Activated CD4-positive, alpha-beta memory T cell treated with anti-CD3 and anti-CD28 coated beads, Interleukin-2, amount 10 ng/mL, durations not matched to agents 7 days and 5 days (primary cell): ENCODE results near the gene TMEM11. TPM values are rescaled to one million over a fixed set of nuclear protein-coding genes. Genes with fewer than 3 reads are reported as not detected.
A peak's percentile ranks its signal among the peaks of the same experiment; 100 is the strongest.

ENCODE experiments used
- CTCF ChIA-PET: fragments of 350-600 bp; sonication (Branson Sonifier 250); formaldehyde crosslinking; loops from one replicate; lab custom pipeline; 2021; ENCODE audit warnings: antibody characterized with exemption, inconsistent platforms; lab: Charles Lee
- POLR2A ChIA-PET: fragments of 350-600 bp; sonication (Branson Sonifier 250); formaldehyde crosslinking; loops from one replicate; lab custom pipeline; 2021; ENCODE audit warnings: antibody characterized with exemption; lab: Charles Lee
- DNase-seq: peaks from one replicate; pipeline ENCODE4 v3.0.0-alpha.2; 2020
- H3K27ac Mint-ChIP-seq: one replicate; pipeline ENCODE4 v1.8.0; 2021; ENCODE audit warnings: mild to moderate bottlenecking, mixed read lengths
- H3K27me3 Mint-ChIP-seq: one replicate; pipeline ENCODE4 v1.8.0; 2021; ENCODE audit warnings: mixed read lengths
- H3K36me3 Mint-ChIP-seq: one replicate; pipeline ENCODE4 v1.8.0; 2021; ENCODE audit warnings: low read depth, mixed read lengths
- H3K4me1 Mint-ChIP-seq: one replicate; pipeline ENCODE4 v1.8.0; 2021; ENCODE audit warnings: mixed read lengths
- H3K4me3 Mint-ChIP-seq: one replicate; pipeline ENCODE4 v1.8.0; 2021; ENCODE audit warnings: mild to moderate bottlenecking, mixed read lengths
- H3K9me3 Mint-ChIP-seq: one replicate; pipeline ENCODE4 v1.8.0; 2021; ENCODE audit warnings: mixed read lengths
- total RNA-seq, 2 experiments: library from RNA; stranded (reverse); gene quantifications; one replicate each; pipeline ENCODE4 v1.2.3, GENCODE V29; 2021

Gene TMEM11, protein sequence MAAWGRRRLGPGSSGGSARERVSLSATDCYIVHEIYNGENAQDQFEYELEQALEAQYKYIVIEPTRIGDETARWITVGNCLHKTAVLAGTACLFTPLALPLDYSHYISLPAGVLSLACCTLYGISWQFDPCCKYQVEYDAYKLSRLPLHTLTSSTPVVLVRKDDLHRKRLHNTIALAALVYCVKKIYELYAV
- 10 to 100 TPM; 23.2 to 23.3 TPM for total RNA-seq

DNA sequence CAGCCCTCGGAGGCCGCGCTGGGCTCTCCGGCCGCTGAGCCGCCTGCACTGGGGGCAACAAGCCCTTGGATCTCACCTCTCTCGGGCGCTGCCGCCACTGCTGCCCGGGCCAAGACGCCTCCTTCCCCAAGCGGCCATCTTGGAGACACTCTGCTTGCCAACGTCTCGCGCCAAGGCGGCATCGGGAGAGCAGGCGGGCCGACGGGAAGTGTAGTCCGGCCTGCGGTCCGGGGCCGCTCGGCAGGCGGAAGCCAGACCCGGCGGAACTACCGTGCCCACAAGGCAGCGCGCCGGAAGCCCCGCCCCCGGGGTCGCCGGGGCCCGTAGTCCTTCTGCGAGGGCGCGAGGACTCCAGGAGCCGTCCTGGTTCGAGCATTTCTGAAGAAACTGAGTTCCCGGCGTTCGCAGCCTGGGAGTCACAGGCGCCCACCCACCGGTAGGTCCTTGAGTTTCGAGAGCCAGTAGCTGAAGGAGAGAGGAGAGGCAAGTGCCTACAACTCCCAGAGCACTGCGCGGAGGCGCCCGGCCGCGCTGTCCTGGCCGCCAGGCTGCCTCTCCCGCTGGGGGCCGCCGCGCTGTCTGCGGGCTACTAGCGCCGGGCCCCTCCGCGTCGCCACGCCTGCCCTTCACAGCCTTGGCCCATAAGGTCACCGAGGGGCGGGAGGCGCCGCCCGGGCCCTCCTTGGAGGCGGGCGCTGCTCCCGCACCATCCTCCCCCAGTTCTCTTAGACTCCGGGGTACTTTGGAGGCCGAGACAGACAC lies at the start of gene TMEM11:
Gene TMEM11 (minus strand): TSS at position 147 of the 762 bp plus-strand sequence. CDS start 9 bp downstream, at position 138.
- ChIA-PET CTCF (interaction anchor here (0.6 to 2.8 kb wide), 7 partner anchors 65 to 171 kb away, joined by 3 to 10 read pairs (median 3); partner anchors contain the start of gene USP22), POLR2A (interaction anchor here (0.9 to 3.0 kb wide), 13 partner anchors 13 to 180 kb away, joined by 3 to 16 read pairs (median 6); partner anchors contain the start of genes DHRS7B, NATD1 and USP22)
- Mint-ChIP-seq H3K4me3 (peak within 1 kb of the TSS; percentile 86), H3K36me3 (peaks cover 15% of the 10 kb centered on the region), H3K27ac (peak within 1 kb of the TSS; percentile 81), H3K9me3 (no peaks in the 10 kb centered on the region), H3K27me3 (no peaks in the 10 kb centered on the region), H3K4me1 (peaks cover 66% of the 10 kb centered on the region)
- peak; percentile 96 for DNase-seq

DNA sequence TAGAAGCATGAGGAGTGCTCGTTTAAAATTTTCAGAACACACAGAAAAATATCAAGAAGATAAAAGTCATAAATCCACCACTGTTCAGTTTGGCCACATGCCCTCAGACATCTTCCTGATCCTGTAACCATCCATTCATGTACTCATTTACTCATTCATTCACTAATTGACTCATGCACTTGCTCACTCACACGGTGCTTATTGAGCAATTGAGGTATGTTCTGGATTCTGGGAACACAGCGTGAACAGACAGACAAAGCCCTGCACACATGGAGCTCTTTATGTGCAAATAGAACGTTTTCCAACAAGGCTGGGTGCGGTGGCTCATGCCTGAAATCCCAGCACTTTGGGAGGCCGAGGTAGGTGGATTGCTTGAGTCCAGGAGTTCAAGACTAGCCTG lies 49.4 kb upstream of the TMEM11 start:
- no peak overlapping the region for H3K27ac Mint-ChIP-seq
- ChIA-PET POLR2A (interaction anchor here (1.0 kb wide), 1 partner anchor 9 kb away, joined by 3 read pairs; no protein-coding TSS in a partner anchor), CTCF (no interaction called here)
- DNase-seq: no peak
- H3K4me1 Mint-ChIP-seq: peaks cover 22% of the 10 kb centered on the region
- H3K9me3 Mint-ChIP-seq: no peaks in the 10 kb centered on the region
- H3K4me3 Mint-ChIP-seq: no peak overlapping the region
- H3K27me3 Mint-ChIP-seq: no peaks in the 10 kb centered on the region
- no peaks in the 10 kb centered on the region for H3K36me3 Mint-ChIP-seq

DNA sequence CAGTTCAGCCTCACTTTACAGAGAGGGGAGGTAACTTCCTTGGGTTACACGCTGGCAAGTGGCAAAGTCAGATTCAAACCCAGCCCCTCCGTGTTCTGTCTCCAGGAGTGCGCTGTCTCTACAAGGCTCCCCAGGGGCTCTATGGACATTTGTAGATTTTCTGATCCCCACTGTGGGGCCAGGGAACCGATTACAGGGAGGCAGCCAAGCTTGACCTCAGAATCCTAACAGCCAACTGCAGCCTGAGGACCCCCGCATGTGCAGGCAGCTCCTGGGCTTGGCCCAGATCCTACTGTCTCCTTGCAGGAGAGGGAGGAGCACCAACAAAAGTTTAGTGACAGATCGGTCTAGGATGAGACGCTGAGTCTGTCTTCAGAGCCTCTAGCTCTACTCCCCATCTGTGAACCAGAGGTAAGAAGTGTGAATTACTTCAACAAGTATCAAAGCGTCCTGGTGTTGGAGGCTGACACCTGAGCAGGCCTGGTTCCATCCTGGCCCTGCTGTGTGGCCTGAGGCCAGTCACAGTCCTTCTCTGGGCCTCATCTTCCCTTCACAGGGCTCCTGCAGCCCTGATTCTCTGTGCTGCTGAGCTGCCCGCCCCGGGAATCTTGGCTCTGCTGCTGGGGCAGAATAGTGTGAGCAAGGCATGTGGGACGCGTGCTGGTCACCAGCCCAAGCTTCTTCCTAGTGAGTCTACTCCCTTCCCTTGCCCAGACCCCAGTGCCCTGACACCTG lies 48.5 kb upstream of the TMEM11 start:
- POLR2A ChIA-PET: interaction anchor here (1.0 kb wide), 1 partner anchor 8 kb away, joined by 3 read pairs; no protein-coding TSS in a partner anchor

DNA sequence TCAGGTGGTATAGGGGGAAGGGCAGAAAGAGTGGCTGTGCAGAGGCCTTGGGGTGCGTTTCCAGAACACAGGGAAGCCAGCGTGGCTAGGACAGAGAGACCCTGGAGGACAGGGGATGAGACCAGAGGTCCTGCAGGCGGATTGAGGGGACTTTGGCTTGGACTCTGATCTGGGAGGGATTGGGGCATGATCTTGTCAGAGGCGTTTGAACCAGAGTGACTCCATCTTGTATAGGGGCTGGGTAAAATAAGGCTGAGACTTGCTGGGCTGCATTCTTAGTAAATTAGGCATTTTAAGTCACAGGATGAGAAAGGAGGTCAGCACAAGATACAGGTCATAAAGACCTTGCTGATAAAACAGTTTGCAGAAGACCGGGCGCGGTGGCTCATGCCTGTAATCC lies 44.6 kb upstream of the TMEM11 start:
- peaks cover 16% of the 10 kb centered on the region for H3K4me1 Mint-ChIP-seq
- CTCF ChIA-PET: interaction anchor here (0.7 kb wide), 1 partner anchor 110 kb away, joined by 3 read pairs; no protein-coding TSS in a partner anchor
- no peak for DNase-seq
- POLR2A ChIA-PET: no interaction called here
- no peak overlapping the region for H3K4me3 Mint-ChIP-seq
- H3K27ac Mint-ChIP-seq: no peak overlapping the region
- no peaks in the 10 kb centered on the region for H3K9me3 Mint-ChIP-seq
- no peaks in the 10 kb centered on the region for H3K36me3 Mint-ChIP-seq
- no peaks in the 10 kb centered on the region for H3K27me3 Mint-ChIP-seq

More for the DNA sequence above, 48.5 kb upstream of the TMEM11 start:
- Mint-ChIP-seq H3K36me3 (no peaks in the 10 kb centered on the region), H3K9me3 (no peaks in the 10 kb centered on the region), H3K4me1 (peaks cover 16% of the 10 kb centered on the region), H3K27me3 (no peaks in the 10 kb centered on the region), H3K4me3 (no peak overlapping the region), H3K27ac (no peak overlapping the region)
- CTCF ChIA-PET: no interaction called here
- DNase-seq: no peak

DNA sequence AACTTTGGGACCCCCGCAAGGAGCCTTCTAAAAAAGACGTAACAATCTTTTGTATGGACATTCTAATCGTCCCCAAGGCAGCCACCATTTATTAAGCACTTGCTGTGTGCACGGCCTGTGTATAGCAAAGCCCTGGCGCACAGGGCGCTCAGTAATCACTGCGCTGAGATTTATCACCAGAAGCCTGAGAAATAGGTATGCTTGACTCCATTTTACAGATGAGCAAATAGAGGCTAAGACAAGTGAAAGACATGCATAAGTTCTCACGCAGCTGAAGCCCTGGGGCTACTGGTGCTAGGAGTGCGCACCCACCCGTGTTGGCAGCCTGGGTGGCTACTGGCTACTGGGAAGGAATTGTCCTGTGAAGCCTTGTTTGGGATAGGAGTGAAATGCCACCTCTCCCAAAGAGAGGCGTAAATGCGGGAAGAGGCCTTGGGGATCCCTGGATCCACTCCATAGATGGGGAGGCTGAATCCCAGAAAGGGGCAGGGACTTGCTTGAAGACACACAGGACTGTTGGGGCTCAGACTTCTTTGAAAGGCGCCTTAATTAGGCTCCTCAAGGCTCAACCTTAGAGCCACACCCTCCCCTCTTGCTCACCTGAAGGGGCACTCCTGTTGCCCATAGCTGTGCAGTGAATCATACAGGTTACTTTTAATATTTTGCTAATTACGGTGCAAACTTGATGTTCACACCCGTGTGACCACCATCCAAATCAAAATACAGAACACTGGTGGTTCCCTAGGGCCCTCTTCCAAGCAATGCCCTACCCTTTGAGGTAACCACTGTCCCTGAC lies 39.9 kb upstream of the TMEM11 start:
- H3K9me3 Mint-ChIP-seq: no peaks in the 10 kb centered on the region

DNA sequence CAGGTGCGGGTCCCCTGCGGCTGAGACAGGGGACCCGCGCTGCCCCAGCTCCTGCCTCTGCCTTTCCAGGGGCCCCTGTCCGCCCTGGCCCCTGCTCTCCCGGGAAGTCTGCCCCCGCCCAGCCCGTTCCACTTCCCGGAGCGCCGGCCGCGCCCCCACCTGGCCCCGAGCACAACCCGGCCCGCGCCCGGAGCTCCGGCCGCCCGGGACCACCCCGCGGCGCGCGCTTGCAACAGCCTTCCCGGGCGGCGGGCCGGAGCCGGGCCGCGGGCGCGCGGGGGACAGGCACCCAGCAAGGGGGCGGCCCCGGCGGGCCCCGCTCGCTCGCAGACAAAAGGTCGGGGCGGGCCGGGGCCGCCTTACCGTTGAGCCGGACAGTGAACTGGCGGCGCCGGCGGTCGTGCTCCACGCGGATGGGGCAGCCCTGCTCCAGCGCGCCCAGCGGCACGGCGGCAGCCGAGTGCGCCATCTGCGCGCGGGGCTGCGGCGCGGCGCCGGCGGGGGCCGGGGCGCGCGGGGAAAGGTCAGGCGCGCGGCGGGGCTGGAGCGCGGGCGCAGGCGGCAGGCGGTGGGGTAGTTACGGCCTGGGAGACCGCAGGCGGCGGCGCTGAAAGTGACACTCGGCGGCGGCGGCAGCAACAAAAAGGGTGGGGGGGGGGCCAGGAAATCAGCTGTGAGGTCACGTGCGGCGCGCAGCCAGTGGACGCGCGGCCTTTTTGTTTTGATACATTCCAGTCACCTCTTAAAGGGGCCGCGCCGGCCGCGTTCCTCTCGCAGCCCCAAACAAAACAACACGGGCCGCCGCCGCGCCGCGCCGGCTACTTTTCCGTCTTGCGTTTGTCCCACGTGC lies 39.1 kb upstream of the TMEM11 start, which contains the start of gene NATD1:
Gene NATD1 (minus strand): TSS at position 615 of the 850 bp plus-strand sequence. CDS start 146 bp downstream, at position 469.
- H3K36me3 Mint-ChIP-seq: no peaks in the 10 kb centered on the region
- CTCF ChIA-PET: interaction anchor here (1.0 kb wide), 1 partner anchor 132 kb away, joined by 3 read pairs; no protein-coding TSS in a partner anchor
- H3K27me3 Mint-ChIP-seq: peaks cover 2% of the 10 kb centered on the region
- POLR2A ChIA-PET: interaction anchor here (1.0 to 2.6 kb wide), 4 partner anchors 15 to 209 kb away, joined by 3 to 15 read pairs (median 6); partner anchors contain the start of gene TMEM11
- peak within 1 kb of the TSS; percentile 80 for H3K4me3 Mint-ChIP-seq
- DNase-seq: peak; percentile 86
- H3K27ac Mint-ChIP-seq: peak within 1 kb of the TSS; percentile 31
- no peaks in the 10 kb centered on the region for H3K9me3 Mint-ChIP-seq
- peaks cover 17% of the 10 kb centered on the region for H3K4me1 Mint-ChIP-seq

More for the DNA sequence above, 39.9 kb upstream of the TMEM11 start:
- ChIA-PET CTCF (interaction anchor here (1.0 kb wide), 1 partner anchor 132 kb away, joined by 3 read pairs; no protein-coding TSS in a partner anchor), POLR2A (interaction anchor here (0.5 to 2.6 kb wide), 5 partner anchors 9 to 210 kb away, joined by 3 to 15 read pairs (median 3); partner anchors contain the start of gene TMEM11)
- Mint-ChIP-seq H3K36me3 (no peaks in the 10 kb centered on the region), H3K4me1 (peaks cover 21% of the 10 kb centered on the region), H3K27ac (peak overlapping the region; percentile 31), H3K27me3 (peaks cover 2% of the 10 kb centered on the region), H3K4me3 (peak overlapping the region; percentile 80)
- DNase-seq: no peak

DNA sequence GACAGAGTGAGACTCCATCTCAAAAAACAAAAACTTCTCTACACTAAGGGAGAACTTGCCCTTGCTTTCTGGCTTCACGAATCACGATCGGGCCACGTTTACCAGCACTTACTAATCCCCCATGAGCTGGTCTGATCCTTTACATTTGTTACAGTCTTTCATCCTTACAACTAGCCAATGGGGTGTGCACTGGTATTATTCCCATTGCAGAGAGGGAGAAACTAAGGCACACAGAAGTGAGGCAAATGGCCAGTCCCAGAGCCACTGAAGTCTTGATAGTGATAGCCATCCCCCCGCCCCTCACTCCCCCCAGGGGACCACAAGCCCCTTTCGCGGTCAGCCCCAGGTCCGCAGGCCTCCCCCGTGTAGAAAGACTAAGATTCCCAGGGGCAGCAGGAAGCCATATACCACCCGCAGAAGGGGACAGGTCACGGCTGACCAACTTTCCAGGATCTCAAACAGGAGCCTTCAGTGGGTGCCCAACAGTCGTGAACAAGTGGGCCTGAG lies 38.4 kb upstream of the TMEM11 start:
- peak overlapping the region; percentile 65 for H3K4me3 Mint-ChIP-seq
- DNase-seq: no peak
- H3K36me3 Mint-ChIP-seq: no peaks in the 10 kb centered on the region
- H3K27ac Mint-ChIP-seq: no peak overlapping the region
- POLR2A ChIA-PET: interaction anchor here (0.9 to 2.6 kb wide), 3 partner anchors 16 to 39 kb away, joined by 3 to 15 read pairs (median 4); partner anchors contain the start of gene TMEM11
- no peaks in the 10 kb centered on the region for H3K9me3 Mint-ChIP-seq
- H3K27me3 Mint-ChIP-seq: peaks cover 2% of the 10 kb centered on the region
- CTCF ChIA-PET: no interaction called here
- peaks cover 15% of the 10 kb centered on the region for H3K4me1 Mint-ChIP-seq

DNA sequence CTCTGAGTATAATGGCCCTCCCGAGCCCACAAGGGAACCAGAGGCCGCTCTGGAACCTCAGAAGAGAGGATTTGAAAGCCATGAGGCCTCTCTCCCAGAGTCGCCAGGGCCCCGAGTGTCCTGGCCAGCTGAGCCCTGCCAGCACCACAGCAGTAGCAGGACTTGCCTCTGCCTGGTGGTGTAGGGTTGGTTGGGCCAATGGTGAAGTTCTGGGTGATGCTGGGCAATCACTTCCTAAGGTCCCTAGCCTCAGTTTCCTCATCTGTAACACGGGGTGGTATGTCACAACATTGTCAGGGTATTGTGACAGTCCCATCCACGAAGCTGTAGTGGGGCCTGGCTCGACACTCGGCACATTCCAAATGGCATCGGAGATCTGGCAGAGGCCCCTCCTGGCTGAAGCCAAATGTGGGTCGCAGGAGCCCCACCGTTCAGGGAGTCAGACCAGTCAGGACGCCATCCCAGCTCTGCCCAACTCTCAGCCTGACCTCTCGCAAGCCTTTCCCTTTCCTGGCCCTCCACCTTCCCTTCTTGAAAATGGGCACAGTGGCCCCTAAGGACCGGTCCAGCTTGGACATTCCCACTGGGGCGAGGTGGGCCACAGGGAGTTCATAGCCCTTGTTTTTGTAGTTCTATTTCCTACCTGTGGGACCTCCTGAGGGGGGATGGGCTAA lies 37.5 kb upstream of the TMEM11 start:
- DNase-seq: no peak
- Mint-ChIP-seq H3K27me3 (peaks cover 2% of the 10 kb centered on the region), H3K4me1 (peaks cover 15% of the 10 kb centered on the region), H3K4me3 (no peak overlapping the region), H3K27ac (no peak overlapping the region), H3K9me3 (no peaks in the 10 kb centered on the region), H3K36me3 (no peaks in the 10 kb centered on the region)
- CTCF ChIA-PET: no interaction called here
- POLR2A ChIA-PET: interaction anchor here (0.9 to 2.6 kb wide), 3 partner anchors 17 to 38 kb away, joined by 3 to 15 read pairs (median 4); partner anchors contain the start of gene TMEM11

DNA sequence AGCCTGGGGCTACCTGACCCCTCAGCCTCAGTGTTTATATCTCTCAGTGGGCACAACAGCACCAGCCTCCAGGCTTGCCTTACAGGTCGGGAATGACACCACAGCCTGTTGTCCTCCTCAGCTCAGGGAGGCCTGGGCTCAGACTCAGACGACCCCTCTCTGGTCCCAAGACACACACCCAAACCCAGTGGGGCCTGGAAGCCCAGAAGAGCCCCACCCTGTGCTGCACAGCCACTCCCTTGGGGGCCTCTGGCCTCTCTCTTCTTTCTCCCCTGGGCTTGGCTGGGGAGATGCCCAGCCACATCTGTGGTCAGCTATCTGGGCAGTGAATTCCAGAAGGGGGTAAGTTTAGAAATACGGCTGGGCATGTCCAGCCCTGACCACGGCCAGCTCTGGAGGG lies 36.9 kb upstream of the TMEM11 start:
- POLR2A ChIA-PET: interaction anchor here (1.1 kb wide), 1 partner anchor 193 kb away, joined by 3 read pairs; no protein-coding TSS in a partner anchor

DNA sequence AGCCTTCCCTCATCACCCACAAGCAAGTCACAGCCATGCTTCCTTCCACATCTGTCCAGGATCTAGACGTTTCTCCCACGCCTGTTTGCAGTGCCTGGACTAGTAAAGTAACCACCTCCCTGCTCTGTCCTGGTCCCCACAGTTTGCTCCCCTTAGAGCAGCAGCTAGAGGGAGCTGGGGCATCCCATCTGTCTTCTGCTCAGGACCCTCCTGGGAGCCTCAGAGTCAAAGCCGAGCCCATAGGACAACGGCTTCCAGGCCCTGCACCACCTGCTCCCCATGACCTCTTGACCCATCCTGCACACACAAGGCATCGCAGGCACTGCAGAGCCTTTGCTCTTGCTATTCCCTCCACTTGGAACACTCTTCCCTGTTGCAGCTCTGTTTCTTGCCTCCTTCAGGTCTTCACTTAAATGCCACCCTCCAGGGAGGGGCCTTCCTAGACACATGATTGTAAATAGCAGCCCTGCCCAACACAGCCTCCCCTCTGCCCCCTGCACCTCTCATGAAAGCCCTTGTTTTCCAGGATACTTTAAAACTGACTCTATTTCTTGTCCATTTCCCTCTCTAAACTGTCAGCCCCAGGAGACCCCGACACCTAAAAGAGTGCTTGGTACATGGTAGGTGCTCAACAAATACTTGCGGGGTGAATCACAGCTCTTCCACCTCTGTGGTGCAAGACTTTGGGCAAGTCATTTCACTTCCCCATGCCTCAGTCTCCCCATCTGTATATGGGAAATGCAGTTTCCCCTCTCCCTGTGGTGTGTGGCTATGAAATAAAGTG lies 36.2 kb upstream of the TMEM11 start:
- no peak overlapping the region for H3K27ac Mint-ChIP-seq
- H3K4me1 Mint-ChIP-seq: peaks cover 15% of the 10 kb centered on the region
- H3K4me3 Mint-ChIP-seq: no peak overlapping the region
- H3K36me3 Mint-ChIP-seq: no peaks in the 10 kb centered on the region
- no peaks in the 10 kb centered on the region for H3K9me3 Mint-ChIP-seq
- ChIA-PET CTCF (interaction anchor here (0.6 kb wide), 1 partner anchor 195 kb away, joined by 3 read pairs; no protein-coding TSS in a partner anchor), POLR2A (interaction anchor here (1.1 kb wide), 1 partner anchor 193 kb away, joined by 3 read pairs; no protein-coding TSS in a partner anchor)
- no peak for DNase-seq
- peaks cover 2% of the 10 kb centered on the region for H3K27me3 Mint-ChIP-seq

More for the DNA sequence above, 36.9 kb upstream of the TMEM11 start:
- H3K4me1 Mint-ChIP-seq: peaks cover 15% of the 10 kb centered on the region
- H3K27me3 Mint-ChIP-seq: peaks cover 2% of the 10 kb centered on the region
- no peak overlapping the region for H3K27ac Mint-ChIP-seq
- DNase-seq: no peak
- CTCF ChIA-PET: interaction anchor here (0.6 kb wide), 1 partner anchor 196 kb away, joined by 3 read pairs; no protein-coding TSS in a partner anchor
- H3K9me3 Mint-ChIP-seq: no peaks in the 10 kb centered on the region
- no peaks in the 10 kb centered on the region for H3K36me3 Mint-ChIP-seq
- no peak overlapping the region for H3K4me3 Mint-ChIP-seq
